ENCODE data around the gene DBF4B.
"Not testable (repeated sequence)": the region's sequence is repeated elsewhere in the genome, so short reads cannot be mapped to it uniquely, and the experiment has no call there.

The DBF4B gene

DNA sequence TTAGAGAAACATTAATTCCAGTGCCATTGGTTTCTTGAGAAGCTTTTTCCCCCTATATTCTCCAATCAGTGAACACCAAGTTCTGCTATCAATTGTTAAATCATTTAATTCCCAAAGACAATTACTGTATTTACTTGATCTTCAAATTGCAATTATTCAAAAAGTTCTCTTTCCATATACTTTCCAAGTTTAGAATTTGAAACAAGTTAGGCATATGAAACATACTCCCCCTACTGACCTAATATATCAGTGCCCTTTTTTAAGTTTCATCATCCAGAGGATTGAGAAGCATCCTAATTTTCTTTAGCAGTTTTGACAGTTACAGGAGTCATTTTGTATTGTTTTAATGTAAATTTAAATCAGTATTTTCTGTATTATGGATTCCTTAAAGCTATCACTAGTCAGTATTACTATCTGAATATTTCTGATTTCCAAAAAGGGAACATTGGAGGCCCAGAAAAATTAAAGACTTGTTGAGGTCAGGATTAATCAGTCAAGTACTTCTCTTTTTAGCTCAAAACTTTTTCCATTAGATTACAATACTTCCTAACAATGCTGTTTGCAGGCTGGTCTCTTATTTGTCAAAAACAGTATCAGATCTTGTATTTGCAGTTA is 35.9 kb upstream of the DBF4B start:
- POLR2A ChIA-PET: no interaction called here

DNA sequence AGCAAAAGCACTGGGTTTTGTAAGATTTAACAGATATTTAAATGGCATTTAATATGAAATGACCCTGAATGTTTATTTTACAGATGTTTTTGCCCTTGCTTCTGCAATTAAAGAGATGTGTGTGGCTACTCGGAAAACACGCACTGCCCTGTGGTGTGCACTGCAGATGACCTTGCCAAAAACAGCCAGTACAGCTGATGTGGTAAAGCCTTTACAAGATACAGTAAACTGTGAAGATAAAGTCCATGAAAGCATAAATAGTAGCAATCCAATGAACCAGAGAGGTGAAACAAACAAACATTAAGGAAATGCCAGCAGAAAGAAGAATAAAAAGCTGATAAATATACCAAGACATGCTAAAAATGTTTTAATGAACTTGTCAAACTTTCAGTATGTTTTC is 34.6 kb upstream of the DBF4B start:
- TF ChIP-seq, protein P1, sequence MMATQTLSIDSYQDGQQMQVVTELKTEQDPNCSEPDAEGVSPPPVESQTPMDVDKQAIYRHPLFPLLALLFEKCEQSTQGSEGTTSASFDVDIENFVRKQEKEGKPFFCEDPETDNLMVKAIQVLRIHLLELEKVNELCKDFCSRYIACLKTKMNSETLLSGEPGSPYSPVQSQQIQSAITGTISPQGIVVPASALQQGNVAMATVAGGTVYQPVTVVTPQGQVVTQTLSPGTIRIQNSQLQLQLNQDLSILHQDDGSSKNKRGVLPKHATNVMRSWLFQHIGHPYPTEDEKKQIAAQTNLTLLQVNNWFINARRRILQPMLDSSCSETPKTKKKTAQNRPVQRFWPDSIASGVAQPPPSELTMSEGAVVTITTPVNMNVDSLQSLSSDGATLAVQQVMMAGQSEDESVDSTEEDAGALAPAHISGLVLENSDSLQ (IDR thresholded peaks at IDR 0.05): no peak
- TF ChIP-seq ARNT (IDR thresholded peaks at IDR 0.05): no peak
- DNase-seq (ENCODE audit: extremely low spot score): no peak
- POLR2A ChIA-PET: no interaction called here
- CTCF ChIA-PET: interaction anchor here (0.6 kb wide), 1 partner anchor 28 kb away, joined by 3 read pairs; no protein-coding TSS in a partner anchor

More for the DNA sequence above, 35.9 kb upstream of the DBF4B start:
- CTCF ChIA-PET: interaction anchor here (0.8 to 2.0 kb wide), 3 partner anchors 13 to 139 kb away, joined by 3 to 10 read pairs (median 3); no protein-coding TSS in a partner anchor
- no peak for DNase-seq (ENCODE audit: extremely low spot score)
- no peak for TF ChIP-seq SP1 (IDR thresholded peaks at IDR 0.05)
- TF ChIP-seq TARDBP (IDR thresholded peaks at IDR 0.05): no peak
- TF ChIP-seq FOXA1 (IDR thresholded peaks at IDR 0.05): no peak
- TF ChIP-seq, protein P1 (IDR thresholded peaks at IDR 0.05): no peak
- no peak for TF ChIP-seq SUZ12 (IDR thresholded peaks at IDR 0.05)
- TF ChIP-seq NFRKB (IDR thresholded peaks at IDR 0.05): no peak
- no peak for TF ChIP-seq ELF4 (IDR thresholded peaks at IDR 0.05)
- no peak for TF ChIP-seq BHLHE40 (IDR thresholded peaks at IDR 0.05; ENCODE audit: borderline replicate concordance)
- no peak for TF ChIP-seq CTBP1 (IDR thresholded peaks at IDR 0.05; ENCODE audit: borderline replicate concordance)
- TF ChIP-seq ZNF384 (IDR thresholded peaks at IDR 0.05): no peak
- TF ChIP-seq HDGF (IDR thresholded peaks at IDR 0.05; ENCODE audit: borderline replicate concordance): no peak
- TF ChIP-seq L3MBTL2 (conservative IDR thresholded peaks at IDR 0.05): no peak
- no peak for TF ChIP-seq LEF1 (IDR thresholded peaks at IDR 0.05; ENCODE audit: borderline replicate concordance)
- TF ChIP-seq FOXK2 (IDR thresholded peaks at IDR 0.05): no peak
- no peak for TF ChIP-seq ARNT (IDR thresholded peaks at IDR 0.05)
- no peak for TF ChIP-seq FOXM1 (IDR thresholded peaks at IDR 0.05; ENCODE audit: borderline replicate concordance)

DNA sequence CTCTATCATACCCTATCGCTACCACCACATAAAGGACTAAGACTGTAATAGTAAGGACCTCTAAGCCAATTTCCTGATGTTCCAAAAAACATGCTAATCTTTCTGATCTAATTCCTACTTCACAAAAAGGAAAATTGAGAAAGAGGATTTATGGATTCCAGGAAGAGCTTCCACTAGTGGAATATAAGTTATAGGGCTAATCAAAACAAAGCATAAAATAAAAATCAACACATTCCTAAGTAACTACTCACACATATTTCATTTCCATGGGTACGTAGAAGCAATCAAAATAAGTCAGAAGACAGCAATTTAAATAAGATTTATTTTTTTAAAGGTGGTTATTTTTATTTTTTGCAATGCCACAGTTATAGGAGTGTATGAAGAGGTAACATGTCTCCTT is 31.3 kb upstream of the DBF4B start:
- ChIA-PET CTCF (no interaction called here), POLR2A (no interaction called here)
- no peak for DNase-seq (ENCODE audit: extremely low spot score)
- TF ChIP-seq TARDBP (IDR thresholded peaks at IDR 0.05) (no peak), LEF1 (IDR thresholded peaks at IDR 0.05; ENCODE audit: borderline replicate concordance) (no peak), BHLHE40 (IDR thresholded peaks at IDR 0.05; ENCODE audit: borderline replicate concordance) (no peak), SUZ12 (IDR thresholded peaks at IDR 0.05) (no peak), ELF4 (IDR thresholded peaks at IDR 0.05) (no peak), FOXA1 (IDR thresholded peaks at IDR 0.05) (no peak), FOXK2 (IDR thresholded peaks at IDR 0.05) (no peak), HDGF (IDR thresholded peaks at IDR 0.05; ENCODE audit: borderline replicate concordance) (no peak), ARNT (IDR thresholded peaks at IDR 0.05) (no peak), NFRKB (IDR thresholded peaks at IDR 0.05) (no peak), CTBP1 (IDR thresholded peaks at IDR 0.05; ENCODE audit: borderline replicate concordance) (no peak), FOXM1 (IDR thresholded peaks at IDR 0.05; ENCODE audit: borderline replicate concordance) (no peak)
- TF ChIP-seq, protein P1 (IDR thresholded peaks at IDR 0.05): no peak

DNA sequence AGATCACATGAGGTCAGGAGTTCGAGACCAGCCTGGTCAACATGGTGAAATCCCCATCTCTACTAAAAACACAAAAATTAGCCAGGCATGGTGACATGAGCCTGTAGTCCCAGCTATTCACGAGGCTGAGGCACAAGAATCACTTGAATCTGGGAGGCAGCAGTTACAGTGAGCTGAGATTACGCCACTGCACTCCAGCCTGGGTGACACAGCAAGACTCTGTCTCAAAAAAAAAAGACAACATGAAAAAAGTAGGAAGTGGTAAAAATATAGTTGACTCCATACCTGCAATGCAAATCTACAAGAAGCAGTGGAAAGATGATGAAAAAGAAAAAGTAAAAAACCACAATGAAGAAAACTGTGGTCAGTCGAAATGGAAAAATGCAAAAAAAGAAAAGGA is 25.2 kb upstream of the DBF4B start:
- POLR2A ChIA-PET: interaction anchor here (1.2 kb wide), 1 partner anchor 25 kb away, joined by 3 read pairs; the partner anchor contains the start of gene DBF4B
- CTCF ChIA-PET; DNase-seq (ENCODE audit: extremely low spot score): not testable (repeated sequence)

DNA sequence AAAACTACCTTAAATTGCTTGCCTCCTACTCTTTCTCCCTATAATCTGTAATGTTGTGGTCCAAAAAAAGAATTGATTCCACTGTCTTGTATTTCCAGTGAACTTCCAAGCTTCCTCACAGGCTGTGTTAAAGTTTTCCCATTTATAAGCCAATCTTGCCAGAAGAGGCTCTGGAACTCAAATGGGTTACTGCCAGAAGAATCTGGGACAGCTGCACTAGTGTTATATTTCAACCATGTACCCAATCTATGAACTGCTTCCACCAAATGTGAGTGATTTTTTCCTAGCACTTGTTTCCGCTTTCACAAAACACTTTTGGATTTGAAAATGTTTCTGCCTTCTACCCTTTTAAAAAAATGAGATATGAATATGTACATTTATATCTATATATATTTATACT is 20.7 kb upstream of the DBF4B start:
- TF ChIP-seq FOXM1 (IDR thresholded peaks at IDR 0.05; ENCODE audit: borderline replicate concordance): no peak
- no peak for TF ChIP-seq HDGF (IDR thresholded peaks at IDR 0.05; ENCODE audit: borderline replicate concordance)
- TF ChIP-seq NFRKB (IDR thresholded peaks at IDR 0.05): no peak
- TF ChIP-seq BHLHE40 (IDR thresholded peaks at IDR 0.05; ENCODE audit: borderline replicate concordance): no peak
- no peak for TF ChIP-seq SP1 (IDR thresholded peaks at IDR 0.05)
- TF ChIP-seq FOXK2 (IDR thresholded peaks at IDR 0.05): no peak
- TF ChIP-seq ELF4 (IDR thresholded peaks at IDR 0.05): no peak
- no peak for TF ChIP-seq SUZ12 (IDR thresholded peaks at IDR 0.05)
- TF ChIP-seq FOXA1 (IDR thresholded peaks at IDR 0.05): no peak
- TF ChIP-seq LEF1 (IDR thresholded peaks at IDR 0.05; ENCODE audit: borderline replicate concordance): no peak
- no peak for TF ChIP-seq L3MBTL2 (conservative IDR thresholded peaks at IDR 0.05)
- TF ChIP-seq, protein P1 (IDR thresholded peaks at IDR 0.05): no peak
- no peak for TF ChIP-seq ZNF384 (IDR thresholded peaks at IDR 0.05)
- no peak for TF ChIP-seq ARNT (IDR thresholded peaks at IDR 0.05)
- TF ChIP-seq TARDBP (IDR thresholded peaks at IDR 0.05): no peak
- no peak for TF ChIP-seq CTBP1 (IDR thresholded peaks at IDR 0.05; ENCODE audit: borderline replicate concordance)
- CTCF ChIA-PET: no interaction called here
- DNase-seq (ENCODE audit: extremely low spot score): no peak
- POLR2A ChIA-PET: interaction anchor here (1.2 kb wide), 1 partner anchor 164 kb away, joined by 3 read pairs; no protein-coding TSS in a partner anchor

GRCh38 chr17:44688200-44688599 is 20.3 kb upstream of the DBF4B start:
- TF ChIP-seq BHLHE40 (IDR thresholded peaks at IDR 0.05; ENCODE audit: borderline replicate concordance) (no peak), FOXM1 (IDR thresholded peaks at IDR 0.05; ENCODE audit: borderline replicate concordance) (no peak), NFRKB (IDR thresholded peaks at IDR 0.05) (no peak), CTBP1 (IDR thresholded peaks at IDR 0.05; ENCODE audit: borderline replicate concordance) (no peak), LEF1 (IDR thresholded peaks at IDR 0.05; ENCODE audit: borderline replicate concordance) (no peak), ELF4 (IDR thresholded peaks at IDR 0.05) (no peak), FOXK2 (IDR thresholded peaks at IDR 0.05) (no peak), SP1 (IDR thresholded peaks at IDR 0.05) (no peak), SUZ12 (IDR thresholded peaks at IDR 0.05) (no peak), FOXA1 (IDR thresholded peaks at IDR 0.05) (no peak), TARDBP (IDR thresholded peaks at IDR 0.05) (no peak), L3MBTL2 (conservative IDR thresholded peaks at IDR 0.05) (no peak), ARNT (IDR thresholded peaks at IDR 0.05) (no peak), ZNF384 (IDR thresholded peaks at IDR 0.05) (no peak), HDGF (IDR thresholded peaks at IDR 0.05; ENCODE audit: borderline replicate concordance) (no peak)
- TF ChIP-seq, protein P1 (IDR thresholded peaks at IDR 0.05): no peak
- DNase-seq (ENCODE audit: extremely low spot score): no peak
- ChIA-PET CTCF (interaction anchor here (1.2 kb wide), 1 partner anchor 155 kb away, joined by 3 read pairs; no protein-coding TSS in a partner anchor), POLR2A (interaction anchor here (0.7 to 4.9 kb wide), 4 partner anchors 18 to 468 kb away, joined by 3 to 59 read pairs (median 3); partner anchors contain the start of genes DBF4B and UBTF)

Data from HEK293T (cell line).